Measurements from ENCODE around the gene COL9A2. TPM values are rescaled to one million over a fixed set of nuclear protein-coding genes. Genes with fewer than 3 reads are reported as not detected.

Gene COL9A2
- 18.7 TPM for total RNA-seq

GRCh38 chr1:40316595-40317393, at the start of gene COL9A2:
Gene COL9A2 (minus strand): TSS chr1:40317286. CDS start chr1:40317197, 89 bp downstream.

GRCh38 chr1:40257688-40258444, 59.2 kb downstream of the COL9A2 start, which contains the start of gene ZMPSTE24:
Gene ZMPSTE24 (plus strand): TSS chr1:40258236. CDS start chr1:40258272, 36 bp downstream.

Other genes starting within 250 kb of the COL9A2 start
- 61.5 TPM for gene PPT1, start 220.0 kb downstream of the COL9A2 start, total RNA-seq
- 33.2 TPM for gene RLF, start 155.9 kb downstream of the COL9A2 start, total RNA-seq
- gene TMCO2, start 69.3 kb downstream of the COL9A2 start, total RNA-seq: not detected
- 38.1 TPM for gene ZMPSTE24, start 59.0 kb downstream of the COL9A2 start, total RNA-seq
- 15.6 TPM for gene SMAP2, start 56.4 kb upstream of the COL9A2 start, total RNA-seq
- 2.9 TPM for gene ZFP69B, start 133.2 kb upstream of the COL9A2 start, total RNA-seq
- gene ZFP69, start 160.0 kb upstream of the COL9A2 start, total RNA-seq: 3.0 TPM
- 7.4 TPM for gene EXO5, start 191.5 kb upstream of the COL9A2 start, total RNA-seq
- 8.1 TPM for gene ZNF684, start 214.4 kb upstream of the COL9A2 start, total RNA-seq

Measured in metanephros (tissue), 1 donor.